GOT3 (cell line): ENCODE results near the gene IRF2.

Experiments
- DNase-seq: peaks from one replicate; lab custom pipeline; 2025; ENCODE audit warnings: mixed read lengths; lab: John Stamatoyannopoulos, UW

Gene IRF2

GRCh38 chr4:184473499-184474262, 669 bp downstream of the IRF2 start:
- DNase-seq, result no peak

DNA sequence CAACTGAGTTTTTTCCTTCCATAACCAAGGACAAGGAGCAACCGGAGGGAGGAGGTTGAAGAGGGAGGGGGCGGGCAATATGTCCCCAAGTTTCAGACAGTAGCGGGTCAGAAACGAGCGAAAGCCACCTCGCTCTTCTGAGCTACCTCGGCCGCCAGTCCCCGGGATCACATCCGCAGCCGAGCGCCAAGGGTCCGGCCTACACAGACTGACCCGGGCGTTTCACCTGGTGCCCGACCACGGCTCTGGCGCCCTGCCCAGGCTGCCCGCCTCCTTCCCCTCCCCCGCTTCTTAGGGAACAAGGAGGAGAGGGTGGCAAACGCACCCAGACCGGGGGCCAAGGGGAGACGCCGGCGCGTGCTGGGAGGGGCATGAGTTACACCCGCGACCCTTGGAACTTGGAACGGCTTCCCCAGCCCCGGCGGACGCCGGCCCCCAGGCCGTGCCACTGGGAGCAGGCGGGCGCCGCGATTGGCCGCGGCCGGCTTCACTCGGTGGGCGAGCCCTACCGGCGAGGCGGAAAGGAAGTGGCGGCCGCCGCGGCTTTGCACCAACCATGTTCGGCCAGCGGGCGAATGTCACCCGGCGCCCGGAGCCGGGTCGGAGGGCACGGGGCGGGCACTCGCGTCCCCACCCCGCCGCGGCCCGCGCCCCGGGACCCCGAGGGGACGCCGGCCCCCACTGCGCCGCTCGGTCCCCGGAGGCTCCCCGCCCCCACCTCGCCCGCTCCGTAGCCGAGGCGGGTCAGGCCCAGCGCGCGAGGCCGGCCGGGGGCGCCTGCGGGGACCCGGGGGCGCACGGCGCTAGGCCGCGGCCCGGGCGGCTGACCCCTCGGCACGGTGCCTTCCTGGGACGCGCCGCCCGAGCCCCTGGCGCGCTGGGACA, 1.5 kb downstream of the IRF2 start:
- no peak for DNase-seq

DNA sequence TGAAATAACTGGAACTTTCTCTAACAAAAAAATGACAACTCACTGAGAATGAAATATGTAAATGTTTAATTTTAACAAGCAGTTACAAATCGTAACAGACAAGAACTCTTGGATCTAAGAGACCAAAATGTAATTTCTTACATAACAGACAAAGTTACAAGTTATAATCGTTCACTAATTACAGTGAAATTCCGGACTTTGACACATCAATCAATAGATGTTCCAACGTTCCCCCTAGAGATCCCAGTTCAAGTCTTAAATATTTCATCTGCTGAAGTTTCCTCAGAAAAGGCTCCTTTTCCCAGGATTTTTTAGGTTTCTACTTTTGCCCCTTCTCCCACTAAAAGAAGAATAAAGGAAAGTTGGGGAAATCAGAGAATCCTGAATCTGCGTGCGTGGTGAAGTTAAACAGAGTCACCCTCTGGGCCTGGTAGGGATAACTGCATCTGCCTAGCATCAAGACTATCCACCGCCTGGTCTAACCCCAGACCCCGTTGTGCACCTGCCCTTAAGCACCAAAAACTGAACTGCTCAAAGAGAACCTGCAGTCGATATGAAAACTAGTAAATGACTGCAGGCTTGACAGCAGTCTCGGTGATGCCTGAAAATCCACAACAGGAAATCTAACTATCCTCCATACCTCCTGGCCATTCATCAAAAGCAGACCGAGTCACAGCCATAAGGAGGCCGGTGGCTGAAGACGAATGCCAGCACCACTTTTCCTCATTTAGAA, 2.3 kb downstream of the IRF2 start:
- DNase-seq, result no peak

GRCh38 chr4:184470785-184471110, 3.6 kb downstream of the IRF2 start:
- DNase-seq, result no peak

DNA sequence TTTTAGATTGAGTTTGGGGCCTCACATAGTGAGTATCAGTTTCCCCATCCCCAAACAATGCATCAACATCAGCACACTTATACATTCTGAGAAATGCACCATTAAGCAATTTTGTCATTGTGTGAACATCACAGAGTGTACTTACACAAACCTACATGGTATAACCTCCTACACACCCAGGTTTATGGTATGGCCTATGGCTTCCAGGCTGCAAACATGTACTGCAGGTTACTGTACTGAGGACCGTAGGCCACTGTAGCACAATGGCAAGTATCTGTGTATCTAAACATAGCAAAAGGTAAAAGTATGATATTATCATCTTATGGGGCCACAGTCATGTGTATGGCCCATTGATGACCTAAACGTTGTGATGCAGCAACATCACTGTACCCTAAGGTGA, 7.7 kb downstream of the IRF2 start:
- no peak for DNase-seq

- no peak for DNase-seq
Measured at GRCh38 chr4:184464759-184465454, 9.4 kb downstream of the IRF2 start.

DNA sequence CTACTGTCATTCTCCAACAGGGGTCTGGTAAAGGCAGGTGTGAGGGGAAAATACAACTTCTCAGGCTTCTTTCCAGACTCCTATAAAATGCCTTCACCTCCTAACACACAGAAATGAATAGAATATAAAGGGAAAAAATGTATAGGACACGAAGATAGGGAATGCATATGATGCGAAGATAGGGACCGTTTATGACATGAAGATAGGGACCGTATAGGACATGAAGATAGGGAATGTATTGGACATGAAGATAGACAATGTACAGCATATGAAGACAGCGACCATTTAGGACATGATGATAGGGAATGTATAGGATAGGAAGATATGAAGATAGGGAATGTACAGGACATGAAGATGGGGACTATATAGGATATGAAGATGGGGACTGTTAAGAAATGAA, 10.5 kb downstream of the IRF2 start:
- no peak for DNase-seq

- DNase-seq, result no peak
Measured at GRCh38 chr4:184463158-184463557, 11.2 kb downstream of the IRF2 start.

DNA sequence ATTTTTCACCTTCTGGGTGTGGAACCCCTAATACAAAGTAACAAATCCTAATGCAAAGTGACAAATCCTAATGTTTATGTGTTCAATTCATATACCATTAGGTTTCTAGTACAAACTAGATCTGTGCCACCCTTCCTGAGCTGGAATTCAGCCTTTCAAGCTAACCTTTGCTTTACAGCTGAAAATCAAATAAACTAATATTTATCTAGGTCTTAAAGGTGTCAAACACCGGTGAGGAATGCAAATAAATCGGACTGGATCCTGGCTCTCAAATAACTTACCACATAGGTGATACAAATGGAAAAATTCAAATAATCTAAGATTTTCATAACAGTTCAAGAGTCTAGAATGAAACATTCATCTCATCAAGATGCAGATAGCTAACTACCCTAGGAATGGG, 11.6 kb downstream of the IRF2 start:
- no peak for DNase-seq

- DNase-seq, result no peak
Measured at GRCh38 chr4:184461711-184462441, 12.5 kb downstream of the IRF2 start.

DNA sequence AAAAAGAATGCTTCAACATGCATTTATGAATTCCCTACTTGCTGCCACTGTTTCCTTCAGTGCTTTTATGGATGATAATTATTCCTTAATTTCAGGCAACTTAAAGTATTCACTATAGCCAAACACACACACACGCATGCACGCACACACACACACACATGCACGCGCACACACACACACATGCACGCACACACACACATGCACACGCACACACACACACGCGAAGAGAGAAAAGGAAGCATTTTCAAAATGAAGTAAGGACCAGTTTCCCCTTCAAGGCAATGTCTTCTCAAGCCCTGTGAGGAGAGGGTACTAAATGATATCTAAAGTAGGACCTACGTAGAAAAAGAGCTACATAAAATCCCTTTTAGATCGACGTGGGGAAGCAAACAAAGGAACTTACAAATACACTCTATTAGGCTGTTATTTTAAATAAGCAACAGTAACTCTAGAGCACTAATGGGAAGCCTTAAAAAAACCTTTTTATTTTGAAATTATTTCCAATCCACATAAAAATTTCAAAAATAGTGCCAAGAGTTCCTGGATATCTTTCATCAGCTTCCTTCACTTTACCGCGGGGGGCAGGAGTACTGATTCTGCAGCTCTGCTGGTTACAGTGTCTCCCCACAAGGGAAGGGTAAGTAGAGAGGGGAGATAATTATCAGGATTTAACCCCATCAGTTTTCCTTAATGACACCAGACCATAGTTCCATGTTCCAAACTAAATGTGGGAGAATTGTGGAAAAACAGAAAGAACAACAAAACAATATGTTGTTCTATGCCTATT, 13.7 kb downstream of the IRF2 start:
- DNase-seq, result no peak

- DNase-seq, result no peak
Measured at GRCh38 chr4:184459413-184459812, 14.9 kb downstream of the IRF2 start.

DNA sequence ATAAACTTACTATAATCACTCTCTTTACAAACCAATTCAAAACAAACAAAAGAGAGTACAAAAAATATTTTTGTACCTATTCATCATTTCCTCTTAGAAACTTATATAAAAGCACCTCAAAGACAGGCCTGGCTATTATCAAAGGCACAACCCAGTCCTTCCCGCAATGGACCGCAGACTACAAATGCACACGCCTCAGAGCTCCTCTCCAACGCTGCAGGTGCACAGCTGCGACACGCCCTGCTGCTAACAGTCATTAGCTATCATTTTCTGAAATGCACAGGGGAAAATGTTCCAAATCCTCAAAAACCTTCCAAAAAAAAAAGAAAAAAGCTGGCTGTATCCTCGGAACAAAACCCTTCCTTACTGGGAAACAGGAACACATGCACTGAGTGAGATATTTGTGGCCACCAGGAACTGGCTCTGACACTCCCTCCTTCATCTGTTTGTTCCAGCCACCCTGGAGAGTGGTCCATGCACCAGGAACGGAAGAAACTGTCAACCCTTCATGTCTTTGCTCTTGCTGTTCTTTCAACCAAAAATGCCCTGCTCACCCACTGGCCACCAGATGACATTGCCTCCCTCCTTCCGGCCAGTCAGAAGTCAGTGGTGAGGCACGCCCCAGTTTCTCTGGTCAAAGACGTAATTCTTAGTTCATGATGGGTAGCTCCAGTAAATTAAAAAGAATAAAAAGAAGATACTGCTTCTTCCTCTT, 16.7 kb downstream of the IRF2 start:
- no peak for DNase-seq

GRCh38 chr4:184456337-184456736, 18.0 kb downstream of the IRF2 start:
- no peak for DNase-seq

- DNase-seq, result no peak
Measured at GRCh38 chr4:184455299-184455698, 19.1 kb downstream of the IRF2 start.

DNA sequence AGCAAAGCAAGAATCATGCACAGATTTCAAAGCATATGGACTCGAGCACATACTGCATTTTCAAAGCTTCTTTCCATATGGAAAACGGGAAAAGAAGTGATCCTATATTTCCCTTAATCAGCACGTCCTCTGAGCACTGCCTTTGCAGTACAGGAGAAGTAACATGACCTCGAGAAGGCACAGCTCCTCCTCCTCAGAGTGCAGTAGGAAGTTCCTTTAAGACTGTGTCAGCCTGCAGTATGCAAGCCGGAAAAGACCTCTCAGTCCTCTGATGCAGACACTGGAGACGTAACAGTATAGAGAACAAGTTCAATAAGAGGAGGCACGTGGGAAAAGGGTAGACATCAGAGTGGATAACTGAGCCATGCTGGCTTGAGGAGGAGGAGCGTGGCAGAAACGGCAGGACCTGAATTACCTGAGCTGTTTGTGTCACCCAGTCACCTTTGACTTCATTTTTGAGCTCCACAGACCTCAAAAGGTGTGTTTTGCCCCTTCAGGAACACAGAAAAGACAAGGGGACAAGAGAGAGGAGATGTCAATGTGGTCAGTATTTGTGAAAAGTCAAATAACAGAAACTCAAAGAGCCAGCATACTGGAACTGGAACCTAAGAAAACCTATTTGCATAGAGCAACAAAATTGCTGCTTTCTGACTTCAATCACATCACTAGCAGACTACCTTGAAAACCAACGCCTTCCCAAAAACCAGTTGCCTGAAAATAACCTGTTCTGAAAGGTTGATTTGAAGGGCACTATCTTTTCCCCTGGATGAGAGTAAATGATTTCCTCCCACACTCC, 20.8 kb downstream of the IRF2 start:
- DNase-seq, result no peak

DNA sequence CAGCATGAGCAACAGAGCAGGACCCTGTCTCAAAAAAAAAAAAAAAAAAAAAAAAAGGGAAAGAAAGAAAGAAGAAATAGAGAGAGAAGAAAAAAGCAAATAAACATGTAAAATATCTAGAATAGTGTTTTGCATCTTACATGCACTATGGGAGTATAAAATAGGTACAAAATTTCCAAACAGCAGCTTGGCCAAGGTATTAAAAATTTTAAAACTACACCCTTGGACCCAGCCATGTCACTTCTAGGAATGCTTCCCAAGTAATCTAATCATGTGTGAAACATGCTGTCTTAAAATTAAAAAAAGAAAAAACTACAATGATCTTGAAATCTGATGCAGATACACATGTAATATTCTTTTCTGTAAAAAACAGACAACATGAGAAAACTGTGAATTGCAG, 21.6 kb downstream of the IRF2 start:
- no peak for DNase-seq

DNA sequence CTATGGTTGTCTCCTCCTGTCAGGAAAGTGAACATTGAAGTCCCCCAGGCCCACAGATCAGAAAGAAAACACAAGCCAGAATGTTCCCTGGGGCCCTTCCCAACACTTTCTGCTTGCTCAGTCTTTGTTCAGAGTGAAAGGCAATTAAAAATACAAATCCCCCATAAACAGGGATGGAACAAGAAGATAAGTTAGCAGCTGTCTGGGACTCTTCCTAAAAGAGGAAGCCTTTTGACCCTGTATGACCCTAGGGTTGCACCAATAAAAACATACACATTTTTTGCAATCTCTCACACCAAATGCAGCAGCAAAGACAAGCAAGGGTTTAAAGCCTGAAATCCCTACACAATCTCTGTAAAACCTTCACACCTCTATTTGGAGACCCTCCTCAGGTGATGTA, 22.6 kb downstream of the IRF2 start:
- DNase-seq, result no peak
